ENCODE measurements around the gene NGF.

- TF ChIP-seq CTCF (IDR thresholded peaks at IDR 0.05) (no peak), POLR2A (IDR thresholded peaks at IDR 0.05) (no peak)
Measured at GRCh38 chr1:115308969-115309368, 29.1 kb downstream of the NGF start.

Measured in lower leg skin (tissue), 3 donors.